ENCODE results near the gene UNC5A. TPM values are rescaled to one million over a fixed set of nuclear protein-coding genes. Genes with fewer than 3 reads are reported as not detected.

The UNC5A gene
- total RNA-seq, 1 experiment from 2014 or later = 0.07 TPM

GRCh38 chr5:176781638-176782570, 28.5 kb upstream of the UNC5A start:
- ATAC-seq = peak; percentile 41
- BruUV-seq (replicated peaks) = no TSS peak
- intact Hi-C loops (cut with micrococcal nuclease) = no loop called here
- no peak overlapping the region for H3K9ac ChIP-seq (ENCODE audit: low read length)
- no peaks in the 10 kb centered on the region for H4K20me1 ChIP-seq (ENCODE audit: low read length)
- H3K36me3 ChIP-seq (ENCODE audit: low read depth, low read length) = no peaks in the 10 kb centered on the region
- peak overlapping the region; percentile 34; the same call in 1 of the 2 replicates for H3K27ac ChIP-seq (ENCODE audit: low read length)
- no peak overlapping the region for H2AFZ ChIP-seq (ENCODE audit: low read length)
- no peak overlapping the region for H3K4me3 ChIP-seq (ENCODE audit: low read length)
- no peaks in the 10 kb centered on the region for H3K9me3 ChIP-seq (ENCODE audit: low read length)
- TF ChIP-seq EZH2 (IDR thresholded peaks at IDR 0.05; ENCODE audit: low read length, unreplicated experiment) (no peak), EZH2phosphoT487 (IDR thresholded peaks at IDR 0.05; ENCODE audit: borderline replicate concordance, low read length) (no peak)
- TF ChIP-seq, protein P1, sequence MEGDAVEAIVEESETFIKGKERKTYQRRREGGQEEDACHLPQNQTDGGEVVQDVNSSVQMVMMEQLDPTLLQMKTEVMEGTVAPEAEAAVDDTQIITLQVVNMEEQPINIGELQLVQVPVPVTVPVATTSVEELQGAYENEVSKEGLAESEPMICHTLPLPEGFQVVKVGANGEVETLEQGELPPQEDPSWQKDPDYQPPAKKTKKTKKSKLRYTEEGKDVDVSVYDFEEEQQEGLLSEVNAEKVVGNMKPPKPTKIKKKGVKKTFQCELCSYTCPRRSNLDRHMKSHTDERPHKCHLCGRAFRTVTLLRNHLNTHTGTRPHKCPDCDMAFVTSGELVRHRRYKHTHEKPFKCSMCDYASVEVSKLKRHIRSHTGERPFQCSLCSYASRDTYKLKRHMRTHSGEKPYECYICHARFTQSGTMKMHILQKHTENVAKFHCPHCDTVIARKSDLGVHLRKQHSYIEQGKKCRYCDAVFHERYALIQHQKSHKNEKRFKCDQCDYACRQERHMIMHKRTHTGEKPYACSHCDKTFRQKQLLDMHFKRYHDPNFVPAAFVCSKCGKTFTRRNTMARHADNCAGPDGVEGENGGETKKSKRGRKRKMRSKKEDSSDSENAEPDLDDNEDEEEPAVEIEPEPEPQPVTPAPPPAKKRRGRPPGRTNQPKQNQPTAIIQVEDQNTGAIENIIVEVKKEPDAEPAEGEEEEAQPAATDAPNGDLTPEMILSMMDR (conservative IDR thresholded peaks at IDR 0.05; ENCODE audit: low read depth, low read length) = no peak
- POLR2A ChIA-PET (ENCODE audit: unreplicated experiment) = no interaction called here
- no peaks in the 10 kb centered on the region for H3K27me3 ChIP-seq (ENCODE audit: low read length)
- CTCF ChIA-PET = no interaction called here
- H3K79me2 ChIP-seq (ENCODE audit: low read length) = no peaks in the 10 kb centered on the region
- no peak overlapping the region for H3K4me2 ChIP-seq (ENCODE audit: low read length)
- H3K4me1 ChIP-seq (ENCODE audit: insufficient read depth, low read length) = peaks cover 19% of the 10 kb centered on the region
- H3K9me2 ChIP-seq (replicated peaks; ENCODE audit: low read length) = no peaks in the 10 kb centered on the region
- H3F3A ChIP-seq (ENCODE audit: low read length, unreplicated experiment) = no peaks in the 10 kb centered on the region
- no peak for DNase-seq

DNA sequence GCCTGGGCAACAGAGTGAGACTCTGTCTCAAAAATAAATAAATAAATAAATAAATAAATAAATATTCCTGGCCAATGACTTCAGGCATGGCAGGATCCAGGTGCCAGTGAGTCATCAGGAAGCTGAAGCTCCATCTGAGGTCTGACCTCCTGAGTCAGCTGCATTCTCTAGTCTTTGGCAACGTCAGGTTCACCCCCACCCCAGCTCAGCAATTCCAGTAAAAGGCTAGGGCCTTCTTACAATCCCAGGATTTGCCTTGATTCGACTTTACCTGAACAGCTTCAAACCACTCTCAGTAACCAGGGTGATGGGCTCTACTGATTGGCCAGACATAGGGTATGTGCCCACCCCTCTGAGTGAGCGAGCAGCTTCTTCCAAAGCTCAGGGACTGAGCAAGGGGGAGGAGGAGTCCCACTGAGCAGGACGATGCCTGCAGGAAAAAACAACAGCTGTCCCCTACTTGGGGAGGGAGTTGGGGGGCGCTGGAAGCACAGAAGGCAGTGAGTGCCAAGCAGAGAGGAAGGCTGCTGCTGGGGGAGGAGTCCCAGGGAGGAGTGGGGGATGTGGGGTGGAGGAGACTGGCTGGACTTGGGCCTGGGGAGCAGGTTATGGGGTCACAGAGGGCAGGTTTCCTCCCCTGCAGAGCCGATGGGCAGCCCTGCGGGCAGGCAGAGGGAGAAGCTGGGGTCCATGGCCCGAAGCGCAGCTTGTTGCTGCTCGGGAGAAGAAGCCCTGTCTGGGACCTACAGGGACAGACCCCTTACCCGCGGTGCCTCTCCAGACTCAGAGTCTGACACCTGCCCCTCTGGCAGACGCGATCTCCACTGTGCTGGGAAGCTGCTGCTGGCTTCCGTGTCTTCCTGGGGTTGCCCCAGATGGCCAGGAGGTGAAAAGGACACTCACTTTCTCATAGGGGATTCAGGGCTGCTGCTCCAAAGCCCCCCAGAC, 25.9 kb upstream of the UNC5A start:
- no peak for TF ChIP-seq EZH2 (IDR thresholded peaks at IDR 0.05; ENCODE audit: low read length, unreplicated experiment)
- TF ChIP-seq EZH2phosphoT487 (IDR thresholded peaks at IDR 0.05; ENCODE audit: borderline replicate concordance, low read length) = no peak
- TF ChIP-seq, protein P1 (conservative IDR thresholded peaks at IDR 0.05; ENCODE audit: low read depth, low read length) = no peak
- POLR2A ChIA-PET (ENCODE audit: unreplicated experiment) = no interaction called here
- intact Hi-C loops (cut with micrococcal nuclease) = no loop called here
- H3K9me3 ChIP-seq (ENCODE audit: low read length) = no peaks in the 10 kb centered on the region
- no TSS peak for BruUV-seq (replicated peaks)
- peaks cover 20% of the 10 kb centered on the region for H3K4me1 ChIP-seq (ENCODE audit: insufficient read depth, low read length)
- H3K27me3 ChIP-seq (ENCODE audit: low read length) = no peaks in the 10 kb centered on the region
- DNase-seq (peak; percentile 88), ATAC-seq (peak; percentile 81)
- peak overlapping the region; percentile 65 for H2AFZ ChIP-seq (ENCODE audit: low read length)
- no peaks in the 10 kb centered on the region for H4K20me1 ChIP-seq (ENCODE audit: low read length)
- peak overlapping the region; percentile 53 for H3K27ac ChIP-seq (ENCODE audit: low read length)
- H3K4me3 ChIP-seq (ENCODE audit: low read length) = no peak overlapping the region
- H3K4me2 ChIP-seq (ENCODE audit: low read length) = peak overlapping the region; percentile 66
- CTCF ChIA-PET = no interaction called here
- H3K79me2 ChIP-seq (ENCODE audit: low read length) = no peaks in the 10 kb centered on the region
- H3K9ac ChIP-seq (ENCODE audit: low read length) = no peak overlapping the region
- no peaks in the 10 kb centered on the region for H3K9me2 ChIP-seq (replicated peaks; ENCODE audit: low read length)
- no peaks in the 10 kb centered on the region for H3K36me3 ChIP-seq (ENCODE audit: low read depth, low read length)
- no peaks in the 10 kb centered on the region for H3F3A ChIP-seq (ENCODE audit: low read length, unreplicated experiment)

Measured in PC-3 (cell line).